ENCODE results near the gene SEMA4A. TPM values are rescaled to one million over a fixed set of nuclear protein-coding genes. Genes with fewer than 3 reads are reported as not detected.

The SEMA4A gene
- total and polyA plus RNA-seq, 9 of the 15 experiments (the other 6 are each of a cell fraction or from before 2014, with no cell fraction given) = 0.04 to 1.7 (median 0.45) TPM

DNA sequence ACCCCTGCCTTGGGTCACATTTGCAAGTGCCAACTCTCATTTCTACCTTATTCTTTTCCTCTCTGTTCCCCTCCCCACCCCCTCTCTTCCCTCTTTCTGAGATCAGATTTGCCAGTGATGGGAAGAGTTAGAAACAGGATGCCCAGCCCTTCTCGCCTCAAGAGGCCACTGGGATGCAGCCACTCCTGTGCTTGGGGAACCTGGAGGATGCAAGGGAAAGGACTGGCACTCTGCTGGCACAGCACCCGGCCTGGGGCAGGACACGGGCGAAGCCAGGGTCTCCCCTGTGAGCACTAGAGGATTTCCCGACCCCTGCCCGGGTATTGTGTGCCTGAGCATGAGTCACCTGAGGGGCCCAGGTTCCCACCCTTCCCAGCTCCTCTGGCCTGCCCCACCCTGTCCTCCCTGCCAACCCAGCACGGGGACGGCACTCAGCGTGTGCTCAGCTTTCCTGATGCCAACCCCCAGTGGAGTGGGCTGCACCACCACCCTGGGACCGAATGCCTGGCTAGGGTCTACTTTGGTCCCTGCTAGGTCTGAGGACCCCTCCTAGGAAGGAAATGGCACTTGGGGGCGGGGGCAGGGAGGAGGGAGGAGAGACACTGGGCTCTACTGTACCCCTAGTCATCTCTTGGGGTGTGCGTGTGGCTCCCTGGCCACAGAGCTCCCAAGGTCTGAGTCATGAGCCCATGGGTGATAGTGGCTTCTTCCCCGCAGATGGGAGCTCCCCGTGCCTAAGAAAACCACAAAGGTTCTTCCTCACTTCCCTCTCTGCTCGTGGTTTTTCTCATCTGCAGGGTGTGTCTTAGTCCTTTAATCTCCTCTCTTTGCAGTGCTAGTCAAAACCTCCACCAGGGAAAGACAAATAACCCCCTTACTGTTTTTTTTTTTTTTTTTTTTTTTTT, 26.5 kb upstream of the SEMA4A start (continued):
- TF ChIP-seq, protein P1, sequence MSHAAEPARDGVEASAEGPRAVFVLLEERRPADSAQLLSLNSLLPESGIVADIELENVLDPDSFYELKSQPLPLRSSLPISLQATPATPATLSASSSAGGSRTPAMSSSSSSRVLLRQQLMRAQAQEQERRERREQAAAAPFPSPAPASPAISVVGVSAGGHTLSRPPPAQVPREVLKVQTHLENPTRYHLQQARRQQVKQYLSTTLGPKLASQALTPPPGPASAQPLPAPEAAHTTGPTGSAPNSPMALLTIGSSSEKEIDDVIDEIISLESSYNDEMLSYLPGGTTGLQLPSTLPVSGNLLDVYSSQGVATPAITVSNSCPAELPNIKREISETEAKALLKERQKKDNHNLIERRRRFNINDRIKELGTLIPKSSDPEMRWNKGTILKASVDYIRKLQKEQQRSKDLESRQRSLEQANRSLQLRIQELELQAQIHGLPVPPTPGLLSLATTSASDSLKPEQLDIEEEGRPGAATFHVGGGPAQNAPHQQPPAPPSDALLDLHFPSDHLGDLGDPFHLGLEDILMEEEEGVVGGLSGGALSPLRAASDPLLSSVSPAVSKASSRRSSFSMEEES (CRISPR knock-in tag; IDR thresholded peaks at IDR 0.05) = no peak
- TF ChIP-seq MTA3 (IDR thresholded peaks at IDR 0.05; ENCODE audit: borderline replicate concordance) (0 out of 2 replicates have a peak, but pooled peaks have one; percentile 43), CREB3 (tag; conservative IDR thresholded peaks at IDR 0.05; ENCODE audit: low read depth) (no peak), TEAD1 (CRISPR knock-in tag; IDR thresholded peaks at IDR 0.05) (peak in 1 of 2 experiments; percentile 44; a peak in 1 of 4 replicates), MAZ (CRISPR knock-in tag; conservative IDR thresholded peaks at IDR 0.05 in 1 of 2, IDR thresholded peaks at IDR 0.05 in 1 of 2) (peak in 1 of 2 experiments; percentile 93; a peak in 2 of 4 replicates), YY1 (IDR thresholded peaks at IDR 0.05; ENCODE audit: borderline replicate concordance in 1 of 3, control insufficient read depth in 1 of 3, extremely low read depth in 1 of 3, insufficient read depth in 3 of 3, insufficient read length in 1 of 3, insufficient replicate concordance in 2 of 3, low read depth in 1 of 3, low read length in 2 of 3) (peak in 1 of 3 experiments; percentile 1), POLR3A (IDR thresholded peaks at IDR 0.05; ENCODE audit: borderline replicate concordance, extremely low read depth, insufficient read depth, insufficient read length) (no peak), MTA1 (IDR thresholded peaks at IDR 0.05; ENCODE audit: borderline replicate concordance) (peak; percentile 76; the same call in 1 of the 2 replicates), HDAC2 (IDR thresholded peaks at IDR 0.05) (peak; percentile 36; the same call in 1 of the 2 replicates), ELF4 (CRISPR knock-in tag; IDR thresholded peaks at IDR 0.05) (0 out of 2 replicates have a peak, but pooled peaks have one; percentile 15), JUN (IDR thresholded peaks at IDR 0.05; ENCODE audit: borderline replicate concordance, low read depth, low read length) (peak; percentile 46; the same call in 1 of the 2 replicates), JUN (CRISPR knock-in tag; IDR thresholded peaks at IDR 0.05; ENCODE audit: borderline replicate concordance) (no peak), JUNB (CRISPR knock-in tag; conservative IDR thresholded peaks at IDR 0.05) (0 out of 2 replicates have a peak, but pooled peaks have one; percentile 8), MAFF (IDR thresholded peaks at IDR 0.05; ENCODE audit: low read length) (peak; percentile 24; the same call in 1 of the 2 replicates)
- TF ChIP-seq, protein P2, sequence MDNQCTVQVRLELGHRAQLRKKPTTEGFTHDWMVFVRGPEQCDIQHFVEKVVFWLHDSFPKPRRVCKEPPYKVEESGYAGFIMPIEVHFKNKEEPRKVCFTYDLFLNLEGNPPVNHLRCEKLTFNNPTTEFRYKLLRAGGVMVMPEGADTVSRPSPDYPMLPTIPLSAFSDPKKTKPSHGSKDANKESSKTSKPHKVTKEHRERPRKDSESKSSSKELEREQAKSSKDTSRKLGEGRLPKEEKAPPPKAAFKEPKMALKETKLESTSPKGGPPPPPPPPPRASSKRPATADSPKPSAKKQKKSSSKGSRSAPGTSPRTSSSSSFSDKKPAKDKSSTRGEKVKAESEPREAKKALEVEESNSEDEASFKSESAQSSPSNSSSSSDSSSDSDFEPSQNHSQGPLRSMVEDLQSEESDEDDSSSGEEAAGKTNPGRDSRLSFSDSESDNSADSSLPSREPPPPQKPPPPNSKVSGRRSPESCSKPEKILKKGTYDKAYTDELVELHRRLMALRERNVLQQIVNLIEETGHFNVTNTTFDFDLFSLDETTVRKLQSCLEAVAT (IDR thresholded peaks at IDR 0.05) = peak in 1 of 2 experiments; percentile 83; a peak in 2 of 4 replicates
- TF ChIP-seq, protein P3, sequence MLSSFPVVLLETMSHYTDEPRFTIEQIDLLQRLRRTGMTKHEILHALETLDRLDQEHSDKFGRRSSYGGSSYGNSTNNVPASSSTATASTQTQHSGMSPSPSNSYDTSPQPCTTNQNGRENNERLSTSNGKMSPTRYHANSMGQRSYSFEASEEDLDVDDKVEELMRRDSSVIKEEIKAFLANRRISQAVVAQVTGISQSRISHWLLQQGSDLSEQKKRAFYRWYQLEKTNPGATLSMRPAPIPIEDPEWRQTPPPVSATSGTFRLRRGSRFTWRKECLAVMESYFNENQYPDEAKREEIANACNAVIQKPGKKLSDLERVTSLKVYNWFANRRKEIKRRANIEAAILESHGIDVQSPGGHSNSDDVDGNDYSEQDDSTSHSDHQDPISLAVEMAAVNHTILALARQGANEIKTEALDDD (IDR thresholded peaks at IDR 0.05) = peak; percentile 83
- TF ChIP-seq, protein P4, sequence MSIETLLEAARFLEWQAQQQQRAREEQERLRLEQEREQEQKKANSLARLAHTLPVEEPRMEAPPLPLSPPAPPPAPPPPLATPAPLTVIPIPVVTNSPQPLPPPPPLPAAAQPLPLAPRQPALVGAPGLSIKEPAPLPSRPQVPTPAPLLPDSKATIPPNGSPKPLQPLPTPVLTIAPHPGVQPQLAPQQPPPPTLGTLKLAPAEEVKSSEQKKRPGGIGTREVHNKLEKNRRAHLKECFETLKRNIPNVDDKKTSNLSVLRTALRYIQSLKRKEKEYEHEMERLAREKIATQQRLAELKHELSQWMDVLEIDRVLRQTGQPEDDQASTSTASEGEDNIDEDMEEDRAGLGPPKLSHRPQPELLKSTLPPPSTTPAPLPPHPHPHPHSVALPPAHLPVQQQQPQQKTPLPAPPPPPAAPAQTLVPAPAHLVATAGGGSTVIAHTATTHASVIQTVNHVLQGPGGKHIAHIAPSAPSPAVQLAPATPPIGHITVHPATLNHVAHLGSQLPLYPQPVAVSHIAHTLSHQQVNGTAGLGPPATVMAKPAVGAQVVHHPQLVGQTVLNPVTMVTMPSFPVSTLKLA (conservative IDR thresholded peaks at IDR 0.05) = peak; percentile 19 to 76; a peak in 3 of 4 replicates
